HUES64 (cell line): ENCODE data around the gene PLCB1.

Experiments used
- H3K27ac ChIP-seq: 2 replicates; pipeline ENCODE4 v1.7.0; 2013; ENCODE audit warnings: low read depth, low read length, inconsistent platforms
- H3K27me3 ChIP-seq: 2 replicates; pipeline ENCODE4 v1.6.1; 2013; ENCODE audit warnings: mild to moderate bottlenecking, low read length; ENCODE audit not compliant: insufficient read depth
- H3K36me3 ChIP-seq: 2 replicates; pipeline ENCODE4 v1.6.1; 2013; ENCODE audit warnings: mild to moderate bottlenecking, low read length; ENCODE audit not compliant: insufficient read depth
- H3K4me1 ChIP-seq: 2 replicates; pipeline ENCODE4 v1.6.1; 2013; ENCODE audit warnings: mild to moderate bottlenecking, low read length, moderate library complexity; ENCODE audit not compliant: insufficient read depth
- H3K4me3 ChIP-seq: 2 replicates; pipeline ENCODE4 v1.5.1; 2013; ENCODE audit warnings: mild to moderate bottlenecking, low read length, moderate library complexity
- H3K9ac ChIP-seq: 2 replicates; pipeline ENCODE4 v1.6.1; 2013; ENCODE audit warnings: mild to moderate bottlenecking, low read depth, low read length
- H3K9me3 ChIP-seq: 2 replicates; pipeline ENCODE4 v1.6.1; 2013; ENCODE audit warnings: low read depth, low read length; ENCODE audit not compliant: insufficient read depth
- WGBS: fragments of 150-250, 120-280 bp; methylation state at CpG from one replicate; pipeline ENCODE4 v1.1.7; 2013; ENCODE audit warnings: missing lambda C conversion rate; 5-methylcytosine and 5-hydroxymethylcytosine counted together

The PLCB1 gene

DNA sequence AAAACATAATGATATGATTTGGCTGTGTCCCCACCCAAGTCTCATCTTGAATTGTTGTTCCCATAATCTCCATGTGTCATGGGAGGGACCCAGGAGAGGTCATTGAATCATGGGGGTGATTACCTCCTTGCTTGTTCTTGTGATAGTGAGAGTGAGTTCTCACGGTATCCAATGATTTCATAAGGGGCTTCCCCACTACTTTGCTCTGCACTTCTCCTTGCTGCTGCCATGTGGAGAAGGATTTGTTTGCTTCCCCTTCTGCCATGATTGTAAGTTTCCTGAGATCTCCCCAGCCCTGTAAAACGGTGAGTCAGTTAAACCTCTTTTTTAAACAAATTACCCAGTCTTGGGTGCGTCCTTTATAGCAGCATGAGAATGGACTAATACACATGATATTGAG, 780.0 kb downstream of the PLCB1 start:
- Histone ChIP-seq H3K9me3 (0 out of 2 replicates have a peak, but pooled peaks cover 5% of the 10 kb centered on the region), H3K27me3 (no peaks in the 10 kb centered on the region), H3K27ac (no peak overlapping the region), H3K36me3 (no peaks in the 10 kb centered on the region), H3K4me3 (no peak overlapping the region), H3K9ac (no peak overlapping the region), H3K4me1 (peaks cover 8% of the 10 kb centered on the region)
- 89% methylated on average over 3 of the region's 3 CpGs for WGBS

DNA sequence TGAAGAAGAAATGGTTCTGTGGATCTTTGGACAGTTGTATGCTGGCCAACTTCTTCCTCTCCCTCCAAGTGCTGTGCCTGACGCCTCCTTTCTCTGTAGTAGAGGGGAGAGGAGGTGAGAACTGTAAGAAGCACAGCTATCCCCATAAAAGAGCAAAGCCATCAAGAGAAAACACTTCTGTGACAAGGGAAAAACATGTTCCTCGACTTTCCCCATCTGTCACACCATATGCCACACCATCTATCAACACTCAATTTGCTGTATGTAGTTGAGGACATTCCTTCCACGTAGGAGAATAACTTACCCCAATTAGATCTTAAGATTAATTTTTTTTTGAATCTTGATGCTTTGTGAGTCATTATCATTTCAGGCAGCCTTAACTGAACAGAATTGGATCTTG, 780.7 kb downstream of the PLCB1 start:
- H3K36me3 ChIP-seq = no peaks in the 10 kb centered on the region
- no peaks in the 10 kb centered on the region for H3K27me3 ChIP-seq
- WGBS = 100% methylated on average over 1 of the region's 3 CpGs
- H3K9me3 ChIP-seq = 0 out of 2 replicates have a peak, but pooled peaks cover 5% of the 10 kb centered on the region
- peaks cover 8% of the 10 kb centered on the region for H3K4me1 ChIP-seq
- no peak overlapping the region for H3K9ac ChIP-seq
- H3K27ac ChIP-seq = no peak overlapping the region
- no peak overlapping the region for H3K4me3 ChIP-seq

DNA sequence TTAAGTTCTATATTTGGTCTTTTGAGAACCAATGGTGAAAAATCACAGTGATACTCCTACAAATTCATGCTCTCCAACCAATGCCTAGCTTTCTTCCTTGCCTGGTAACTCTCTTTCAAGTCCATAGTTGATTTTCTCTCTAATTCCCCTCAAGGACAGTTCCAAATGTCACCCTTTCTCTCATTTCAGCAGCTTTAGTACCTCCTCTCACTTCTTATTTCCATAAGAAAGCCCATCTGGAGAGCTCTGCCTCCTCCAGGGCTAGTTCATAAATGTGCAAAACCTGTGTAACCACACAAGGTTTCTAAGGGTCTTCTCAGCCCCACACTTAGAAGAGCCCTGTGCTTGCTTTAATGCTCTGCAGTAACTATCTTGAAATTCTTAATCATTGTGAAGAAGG, 781.4 kb downstream of the PLCB1 start:
- no peak overlapping the region for H3K27ac ChIP-seq
- 0 out of 2 replicates have a peak, but pooled peaks cover 5% of the 10 kb centered on the region for H3K9me3 ChIP-seq
- H3K9ac ChIP-seq = no peak overlapping the region
- H3K4me1 ChIP-seq = peaks cover 8% of the 10 kb centered on the region
- H3K4me3 ChIP-seq = no peak overlapping the region
- H3K36me3 ChIP-seq = no peaks in the 10 kb centered on the region
- H3K27me3 ChIP-seq = no peaks in the 10 kb centered on the region

DNA sequence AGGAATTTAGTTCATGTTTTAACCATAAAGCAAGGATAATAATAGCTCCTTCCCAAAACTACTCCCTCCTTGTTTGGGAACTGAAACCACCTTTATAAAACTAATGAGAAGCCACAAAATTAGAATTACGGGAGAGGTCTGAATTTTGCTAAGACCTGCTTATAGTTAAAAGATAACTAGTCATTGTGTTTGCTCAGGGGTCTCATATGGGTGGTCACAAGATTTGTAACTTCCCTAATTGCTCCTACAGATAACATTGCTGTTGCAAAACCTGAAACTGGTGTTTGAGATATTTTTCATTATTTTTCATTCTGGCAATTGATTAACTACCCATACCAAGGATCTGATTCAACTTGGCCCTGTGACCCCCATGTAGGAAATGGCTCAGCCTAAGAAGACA, 782.4 kb downstream of the PLCB1 start:
- Histone ChIP-seq H3K9ac (no peak overlapping the region), H3K36me3 (no peaks in the 10 kb centered on the region), H3K9me3 (0 out of 2 replicates have a peak, but pooled peaks cover 5% of the 10 kb centered on the region), H3K27ac (no peak overlapping the region), H3K4me3 (no peak overlapping the region), H3K4me1 (peaks cover 8% of the 10 kb centered on the region), H3K27me3 (no peaks in the 10 kb centered on the region)
- WGBS = 100% methylated on average over 1 of the region's 1 CpG

- H3K9me3 ChIP-seq = no peaks in the 10 kb centered on the region
- no peak overlapping the region for H3K4me3 ChIP-seq
- no peaks in the 10 kb centered on the region for H3K27me3 ChIP-seq
- no peak overlapping the region for H3K9ac ChIP-seq
- H3K27ac ChIP-seq = no peak overlapping the region
- H3K36me3 ChIP-seq = no peaks in the 10 kb centered on the region
- H3K4me1 ChIP-seq = peaks cover 8% of the 10 kb centered on the region
These were observed 785.0 kb downstream of the PLCB1 start for GRCh38 chr20:8917084-8917483.

GRCh38 chr20:8918145-8918544, 786.1 kb downstream of the PLCB1 start:
- H3K4me3 ChIP-seq = no peak overlapping the region
- H3K9me3 ChIP-seq = no peaks in the 10 kb centered on the region
- H3K27ac ChIP-seq = peak overlapping the region; percentile 5; the same call in 1 of the 2 replicates
- no peaks in the 10 kb centered on the region for H3K36me3 ChIP-seq
- peaks cover 7% of the 10 kb centered on the region for H3K4me1 ChIP-seq
- no peaks in the 10 kb centered on the region for H3K27me3 ChIP-seq
- 55% methylated on average over 3 of the region's 3 CpGs for WGBS
- no peak overlapping the region for H3K9ac ChIP-seq

DNA sequence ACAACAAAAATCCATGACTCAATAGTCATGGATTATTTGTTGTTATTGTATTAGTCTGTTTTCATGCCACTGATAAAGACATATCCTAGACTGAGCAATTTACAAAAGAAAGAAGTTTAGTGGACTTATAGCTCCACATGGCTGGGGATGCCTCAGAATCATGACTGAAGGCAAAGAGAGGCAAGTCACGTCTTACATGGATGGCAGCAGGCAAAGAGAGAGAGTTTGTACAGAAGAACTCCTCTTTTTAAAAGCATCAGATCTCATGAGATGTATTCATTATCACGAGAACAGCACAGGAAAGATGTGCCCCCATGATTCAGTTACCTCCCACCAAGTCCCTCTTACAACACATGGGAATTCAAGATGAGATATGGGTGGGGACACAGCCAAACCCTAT, 792.5 kb downstream of the PLCB1 start:
- 77% methylated on average over 1 of the region's 2 CpGs for WGBS
- H3K27ac ChIP-seq = no peak overlapping the region

DNA sequence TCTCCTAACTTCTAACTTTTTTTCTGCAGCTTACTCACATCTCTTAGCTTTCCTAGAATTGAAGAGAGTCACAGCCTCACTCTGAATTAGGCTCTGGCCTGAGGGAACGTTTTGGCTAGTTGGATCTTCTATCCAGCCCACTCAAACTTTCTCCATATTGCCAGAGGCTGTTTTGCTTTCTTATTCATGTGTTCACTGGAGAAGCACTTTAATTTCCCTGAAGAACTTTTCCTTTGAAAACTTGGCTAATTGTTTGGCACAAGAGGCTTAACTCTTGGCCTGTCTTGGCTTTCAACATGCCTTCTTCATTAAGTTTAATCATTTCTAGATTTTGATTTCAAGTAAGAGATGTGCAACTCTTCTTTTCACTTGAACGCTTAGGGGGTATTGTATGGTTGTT, 798.7 kb downstream of the PLCB1 start:
- Histone ChIP-seq H3K36me3 (no peaks in the 10 kb centered on the region), H3K27ac (no peak overlapping the region), H3K9ac (no peak overlapping the region), H3K9me3 (no peaks in the 10 kb centered on the region), H3K4me3 (no peak overlapping the region), H3K27me3 (no peaks in the 10 kb centered on the region), H3K4me1 (peaks cover 5% of the 10 kb centered on the region; the same call in 1 of the 2 replicates)
- WGBS = 80% methylated on average over 2 of the region's 2 CpGs

More for the DNA sequence above, 792.5 kb downstream of the PLCB1 start:
- H3K36me3 ChIP-seq = no peaks in the 10 kb centered on the region
- no peak overlapping the region for H3K4me3 ChIP-seq
- H3K9ac ChIP-seq = no peak overlapping the region
- H3K4me1 ChIP-seq = no peaks in the 10 kb centered on the region
- no peaks in the 10 kb centered on the region for H3K9me3 ChIP-seq
- H3K27me3 ChIP-seq = no peaks in the 10 kb centered on the region

DNA sequence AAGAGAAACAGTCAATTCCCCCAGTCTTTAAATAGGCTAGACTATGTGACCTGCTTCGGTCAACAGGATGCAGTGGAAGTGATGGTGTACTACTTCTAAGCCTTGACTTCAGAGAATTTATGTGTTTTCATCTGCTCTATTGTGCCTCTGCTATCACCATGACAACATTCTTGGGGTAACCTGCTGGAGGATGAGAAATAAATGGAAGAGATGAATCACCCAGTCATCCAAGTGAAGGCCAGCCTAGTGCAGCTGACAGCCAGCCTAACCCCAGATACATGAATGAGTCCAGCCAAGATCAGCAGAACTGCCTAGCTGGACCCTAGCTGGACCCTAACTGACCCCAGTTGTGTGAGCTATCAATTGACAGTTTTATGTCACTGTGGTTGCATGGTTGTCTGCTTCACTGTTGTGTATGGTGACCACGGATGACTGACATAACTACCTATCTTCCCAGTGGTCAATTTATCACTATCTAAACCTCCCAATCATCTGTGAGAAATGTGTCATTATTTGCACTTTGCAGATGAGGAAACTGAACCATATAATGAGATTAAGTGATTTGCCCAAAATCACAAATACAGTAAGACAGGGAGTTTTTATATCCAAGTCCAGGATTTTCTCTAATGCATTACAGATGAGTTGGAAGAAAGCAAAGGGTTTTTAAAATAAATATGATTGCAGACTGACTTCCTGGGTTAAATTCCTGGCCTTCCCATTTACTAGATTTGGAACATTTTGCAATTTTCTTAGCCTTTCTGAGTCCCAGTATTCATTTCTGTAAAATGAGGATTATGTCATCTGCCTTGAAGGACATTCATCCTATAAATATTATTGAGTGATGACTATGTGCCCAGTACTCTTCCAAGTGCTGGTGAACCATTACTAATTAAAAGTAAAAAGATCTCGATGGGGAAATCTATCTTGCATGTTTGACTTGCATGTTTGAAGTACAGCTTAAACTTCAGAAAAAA, 800.4 kb downstream of the PLCB1 start:
- H3K27ac ChIP-seq = no peak overlapping the region
- H3K9me3 ChIP-seq = no peaks in the 10 kb centered on the region
- WGBS = 81% methylated on average over 3 of the region's 3 CpGs

GRCh38 chr20:8933381-8933807, 801.3 kb downstream of the PLCB1 start:
- Histone ChIP-seq H3K4me1 (peaks cover 5% of the 10 kb centered on the region; the same call in 1 of the 2 replicates), H3K9ac (no peak overlapping the region), H3K27ac (no peak overlapping the region), H3K36me3 (no peaks in the 10 kb centered on the region), H3K4me3 (no peak overlapping the region), H3K9me3 (no peaks in the 10 kb centered on the region), H3K27me3 (no peaks in the 10 kb centered on the region)
- 82% methylated on average over 1 of the region's 1 CpG for WGBS

More for the DNA sequence above, 800.4 kb downstream of the PLCB1 start:
- Histone ChIP-seq H3K9ac (no peak overlapping the region), H3K4me1 (peaks cover 5% of the 10 kb centered on the region; the same call in 1 of the 2 replicates), H3K4me3 (no peak overlapping the region), H3K36me3 (no peaks in the 10 kb centered on the region), H3K27me3 (no peaks in the 10 kb centered on the region)

DNA sequence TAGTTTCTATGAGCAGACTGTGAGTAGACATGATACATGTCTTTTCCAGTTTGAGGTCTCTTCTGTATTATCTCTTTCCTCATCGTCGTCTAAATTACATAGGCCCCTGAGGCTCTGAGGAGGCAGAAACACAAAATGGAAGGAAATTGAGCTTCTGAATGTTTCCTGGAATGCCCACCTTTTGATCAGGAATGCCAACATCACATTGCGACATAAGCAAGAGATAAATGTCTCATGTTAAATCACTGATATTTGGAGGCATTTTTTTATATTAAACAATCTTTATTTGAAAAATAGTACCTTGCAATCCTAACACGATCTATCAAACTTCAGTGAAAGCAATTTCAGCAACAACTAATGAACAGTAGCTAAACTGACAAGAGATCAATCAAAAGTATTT, 802.3 kb downstream of the PLCB1 start:
- no peaks in the 10 kb centered on the region for H3K27me3 ChIP-seq
- WGBS = 98% methylated on average over 3 of the region's 4 CpGs
- no peak overlapping the region for H3K9ac ChIP-seq

More for the DNA sequence above, 802.3 kb downstream of the PLCB1 start:
- Histone ChIP-seq H3K36me3 (no peaks in the 10 kb centered on the region), H3K4me3 (no peak overlapping the region), H3K27ac (no peak overlapping the region), H3K9me3 (no peaks in the 10 kb centered on the region), H3K4me1 (peaks cover 5% of the 10 kb centered on the region; the same call in 1 of the 2 replicates)
